ENCODE data around the gene LHX8.
"Not testable (repeated sequence)": the region's sequence is repeated elsewhere in the genome, so short reads cannot be mapped to it uniquely, and the experiment has no call there.

LHX8 gene

GRCh38 chr1:75099581-75099980, 34.6 kb upstream of the LHX8 start:
- Histone ChIP-seq H3K79me1 (ENCODE audit: low read length) (no peaks in the 10 kb centered on the region), H2BK5ac (ENCODE audit: low read length) (no peak overlapping the region), H4K5ac (ENCODE audit: low read length) (no peak overlapping the region), H2BK120ac (ENCODE audit: low read depth, low read length) (no peak overlapping the region), H3K79me2 (ENCODE audit: control insufficient read depth, insufficient read depth, low read length) (no peaks in the 10 kb centered on the region), H3K27me3 (ENCODE audit: insufficient read depth, low read length, poor library complexity) (no peaks in the 10 kb centered on the region), H3K18ac (ENCODE audit: low read length) (no peak overlapping the region), H3K4me3 (ENCODE audit: low read length) (no peak overlapping the region), H3K23ac (ENCODE audit: low read length) (no peak overlapping the region), H2AK5ac (ENCODE audit: low read length) (no peak overlapping the region), H4K8ac (ENCODE audit: low read depth, low read length) (no peak overlapping the region), H3K27ac (ENCODE audit: low read depth, low read length) (no peak overlapping the region), H3K56ac (ENCODE audit: low read length) (no peak overlapping the region), H3K4ac (ENCODE audit: low read depth, low read length) (no peak overlapping the region), H2BK15ac (replicated peaks; ENCODE audit: low read depth) (no peak overlapping the region), H3K4me2 (ENCODE audit: low read length) (no peak overlapping the region), H3K4me1 (ENCODE audit: control insufficient read depth, low read depth, low read length) (no peaks in the 10 kb centered on the region), H3K9ac (ENCODE audit: low read length) (no peak overlapping the region), H3K36me3 (ENCODE audit: control insufficient read depth, insufficient read depth, low read length) (no peaks in the 10 kb centered on the region)
- no peak for DNase-seq
- WGBS (ENCODE audit: extremely low coverage, insufficient coverage, low lambda C conversion rate) = no CpG with 5 or more reads among the region's 2 CpGs

- Histone ChIP-seq H2BK5ac (ENCODE audit: low read length) (no peak overlapping the region), H4K8ac (ENCODE audit: low read depth, low read length) (no peak overlapping the region), H4K5ac (ENCODE audit: low read length) (no peak overlapping the region), H3K4me1 (ENCODE audit: control insufficient read depth, low read depth, low read length) (no peaks in the 10 kb centered on the region), H3K4me3 (ENCODE audit: low read length) (no peak overlapping the region), H2BK120ac (ENCODE audit: low read depth, low read length) (no peak overlapping the region), H3K79me1 (ENCODE audit: low read length) (no peaks in the 10 kb centered on the region), H3K4me2 (ENCODE audit: low read length) (no peak overlapping the region), H3K79me2 (ENCODE audit: control insufficient read depth, insufficient read depth, low read length) (no peaks in the 10 kb centered on the region), H3K27me3 (ENCODE audit: insufficient read depth, low read length, poor library complexity) (no peaks in the 10 kb centered on the region), H3K36me3 (ENCODE audit: control insufficient read depth, insufficient read depth, low read length) (no peaks in the 10 kb centered on the region), H3K23ac (ENCODE audit: low read length) (no peak overlapping the region), H3K9ac (ENCODE audit: low read length) (no peak overlapping the region), H3K56ac (ENCODE audit: low read length) (no peak overlapping the region), H2AK5ac (ENCODE audit: low read length) (no peak overlapping the region), H2BK15ac (replicated peaks; ENCODE audit: low read depth) (no peak overlapping the region), H3K27ac (ENCODE audit: low read depth, low read length) (no peak overlapping the region), H3K18ac (ENCODE audit: low read length) (no peak overlapping the region), H3K4ac (ENCODE audit: low read depth, low read length) (peak overlapping the region; percentile 31)
- WGBS (ENCODE audit: extremely low coverage, insufficient coverage, low lambda C conversion rate) = no CpG with 5 or more reads among the region's 10 CpGs
- DNase-seq = no peak
These were observed 33.6 kb upstream of the LHX8 start for GRCh38 chr1:75100481-75101092.

GRCh38 chr1:75112362-75112951, 21.7 kb upstream of the LHX8 start:
- H3K79me1 ChIP-seq (ENCODE audit: low read length); H2BK120ac ChIP-seq (ENCODE audit: low read depth, low read length); H3K9ac ChIP-seq (ENCODE audit: low read length); H3K56ac ChIP-seq (ENCODE audit: low read length); H4K8ac ChIP-seq (ENCODE audit: low read depth, low read length); H2BK15ac ChIP-seq (replicated peaks; ENCODE audit: low read depth); H3K4me3 ChIP-seq (ENCODE audit: low read length); H3K36me3 ChIP-seq (ENCODE audit: control insufficient read depth, insufficient read depth, low read length); H3K4me1 ChIP-seq (ENCODE audit: control insufficient read depth, low read depth, low read length); H3K4me2 ChIP-seq (ENCODE audit: low read length); H2AK5ac ChIP-seq (ENCODE audit: low read length); H3K27me3 ChIP-seq (ENCODE audit: insufficient read depth, low read length, poor library complexity); DNase-seq; H3K18ac ChIP-seq (ENCODE audit: low read length); H3K4ac ChIP-seq (ENCODE audit: low read depth, low read length); H4K5ac ChIP-seq (ENCODE audit: low read length); H3K23ac ChIP-seq (ENCODE audit: low read length); H3K27ac ChIP-seq (ENCODE audit: low read depth, low read length); H3K79me2 ChIP-seq (ENCODE audit: control insufficient read depth, insufficient read depth, low read length); H2BK5ac ChIP-seq (ENCODE audit: low read length): not testable (repeated sequence)
- WGBS (ENCODE audit: extremely low coverage, insufficient coverage, low lambda C conversion rate) = no CpG with 5 or more reads among the region's 26 CpGs

DNA sequence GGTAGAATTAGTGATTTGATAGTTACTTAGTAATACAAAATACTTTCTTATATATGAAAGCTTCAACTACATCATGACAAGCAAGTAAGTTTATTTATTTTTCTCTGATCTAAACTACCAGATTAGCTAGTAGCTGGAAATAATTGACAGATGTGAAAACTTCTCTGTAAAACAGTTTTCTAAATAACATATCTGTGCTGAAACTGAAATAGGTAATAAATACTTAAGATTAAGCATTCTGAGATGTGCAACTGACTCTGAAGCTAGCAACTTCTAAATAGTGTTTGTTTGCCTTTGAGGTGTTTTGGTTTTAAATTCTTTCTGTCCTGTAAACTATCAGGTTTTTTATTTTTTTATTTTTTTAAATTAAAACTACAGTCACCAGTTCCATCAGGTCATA, 18.5 kb upstream of the LHX8 start:
- Histone ChIP-seq H3K27me3 (ENCODE audit: insufficient read depth, low read length, poor library complexity) (no peaks in the 10 kb centered on the region), H3K9ac (ENCODE audit: low read length) (no peak overlapping the region), H2AK5ac (ENCODE audit: low read length) (no peak overlapping the region), H3K4me1 (ENCODE audit: control insufficient read depth, low read depth, low read length) (no peaks in the 10 kb centered on the region), H3K36me3 (ENCODE audit: control insufficient read depth, insufficient read depth, low read length) (no peaks in the 10 kb centered on the region), H3K4ac (ENCODE audit: low read depth, low read length) (no peak overlapping the region), H2BK120ac (ENCODE audit: low read depth, low read length) (no peak overlapping the region), H3K4me3 (ENCODE audit: low read length) (no peak overlapping the region), H3K79me1 (ENCODE audit: low read length) (no peaks in the 10 kb centered on the region), H3K27ac (ENCODE audit: low read depth, low read length) (no peak overlapping the region), H3K4me2 (ENCODE audit: low read length) (no peak overlapping the region), H3K18ac (ENCODE audit: low read length) (no peak overlapping the region), H3K79me2 (ENCODE audit: control insufficient read depth, insufficient read depth, low read length) (no peaks in the 10 kb centered on the region), H2BK5ac (ENCODE audit: low read length) (no peak overlapping the region), H4K5ac (ENCODE audit: low read length) (no peak overlapping the region), H3K23ac (ENCODE audit: low read length) (no peak overlapping the region), H2BK15ac (replicated peaks; ENCODE audit: low read depth) (no peak overlapping the region), H4K8ac (ENCODE audit: low read depth, low read length) (no peak overlapping the region), H3K56ac (ENCODE audit: low read length) (no peak overlapping the region)
- no peak for DNase-seq

DNA sequence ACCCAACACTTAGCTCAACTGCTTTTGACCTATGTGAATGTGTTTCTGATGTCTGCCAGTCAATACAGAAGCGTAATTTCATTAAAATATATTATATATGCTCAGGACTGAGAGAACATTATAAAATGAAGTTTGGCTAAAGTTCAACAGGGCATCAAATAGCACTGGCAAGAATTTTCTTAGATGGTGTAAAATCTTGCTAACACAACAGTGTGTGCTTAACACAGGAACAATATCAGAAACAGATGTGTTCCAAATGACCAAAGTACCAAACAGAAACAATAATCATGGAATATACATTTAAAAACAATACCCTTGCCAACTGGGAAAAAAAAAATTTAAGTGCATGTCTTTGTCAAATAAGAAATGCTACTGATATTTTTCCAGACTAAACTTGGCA, 10.4 kb upstream of the LHX8 start:
- H3K23ac ChIP-seq (ENCODE audit: low read length) = no peak overlapping the region
- no peak overlapping the region for H2BK120ac ChIP-seq (ENCODE audit: low read depth, low read length)
- no peak overlapping the region for H3K4me2 ChIP-seq (ENCODE audit: low read length)
- no peak overlapping the region for H4K5ac ChIP-seq (ENCODE audit: low read length)
- H3K4me3 ChIP-seq (ENCODE audit: low read length) = no peak overlapping the region
- no peak overlapping the region for H3K9ac ChIP-seq (ENCODE audit: low read length)
- no peak overlapping the region for H2BK15ac ChIP-seq (replicated peaks; ENCODE audit: low read depth)
- H3K18ac ChIP-seq (ENCODE audit: low read length) = no peak overlapping the region
- H3K79me1 ChIP-seq (ENCODE audit: low read length) = no peaks in the 10 kb centered on the region
- H2AK5ac ChIP-seq (ENCODE audit: low read length) = no peak overlapping the region
- H3K4ac ChIP-seq (ENCODE audit: low read depth, low read length) = no peak overlapping the region
- H3K36me3 ChIP-seq (ENCODE audit: control insufficient read depth, insufficient read depth, low read length) = no peaks in the 10 kb centered on the region
- H3K27ac ChIP-seq (ENCODE audit: low read depth, low read length) = no peak overlapping the region
- no peaks in the 10 kb centered on the region for H3K4me1 ChIP-seq (ENCODE audit: control insufficient read depth, low read depth, low read length)
- H3K79me2 ChIP-seq (ENCODE audit: control insufficient read depth, insufficient read depth, low read length) = no peaks in the 10 kb centered on the region
- H3K56ac ChIP-seq (ENCODE audit: low read length) = no peak overlapping the region
- no peak for DNase-seq
- H3K27me3 ChIP-seq (ENCODE audit: insufficient read depth, low read length, poor library complexity) = peaks cover 12% of the 10 kb centered on the region
- no peak overlapping the region for H2BK5ac ChIP-seq (ENCODE audit: low read length)
- no peak overlapping the region for H4K8ac ChIP-seq (ENCODE audit: low read depth, low read length)
- no CpG with 5 or more reads among the region's 1 CpG for WGBS (ENCODE audit: extremely low coverage, insufficient coverage, low lambda C conversion rate)

DNA sequence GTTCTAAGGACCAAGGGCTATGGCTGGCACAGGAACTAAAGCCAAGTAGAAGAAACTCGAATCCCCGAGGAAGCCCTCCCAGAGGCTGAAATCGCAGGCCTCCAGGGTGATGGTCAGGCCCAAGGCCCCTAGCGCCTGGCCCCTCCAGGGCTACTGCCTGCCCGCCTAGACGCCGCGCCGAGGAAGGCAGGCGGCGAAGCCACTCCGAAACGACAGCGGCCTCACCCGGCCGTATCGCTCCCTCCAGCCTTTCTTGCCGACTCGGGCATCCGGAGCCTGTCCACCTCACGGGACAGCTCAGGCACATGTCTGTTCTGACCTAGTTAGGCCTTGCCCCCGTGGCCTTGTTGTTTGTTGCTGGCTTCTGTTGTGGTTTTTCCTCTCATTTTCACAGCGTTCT, 9.7 kb upstream of the LHX8 start:
- Histone ChIP-seq H3K4me1 (ENCODE audit: control insufficient read depth, low read depth, low read length) (no peaks in the 10 kb centered on the region), H2BK5ac (ENCODE audit: low read length) (no peak overlapping the region), H3K18ac (ENCODE audit: low read length) (no peak overlapping the region), H3K56ac (ENCODE audit: low read length) (no peak overlapping the region), H2BK15ac (replicated peaks; ENCODE audit: low read depth) (no peak overlapping the region), H4K8ac (ENCODE audit: low read depth, low read length) (no peak overlapping the region), H2AK5ac (ENCODE audit: low read length) (no peak overlapping the region), H3K27me3 (ENCODE audit: insufficient read depth, low read length, poor library complexity) (peaks cover 18% of the 10 kb centered on the region), H3K36me3 (ENCODE audit: control insufficient read depth, insufficient read depth, low read length) (no peaks in the 10 kb centered on the region), H4K5ac (ENCODE audit: low read length) (no peak overlapping the region), H3K23ac (ENCODE audit: low read length) (no peak overlapping the region), H3K4ac (ENCODE audit: low read depth, low read length) (no peak overlapping the region), H3K27ac (ENCODE audit: low read depth, low read length) (no peak overlapping the region), H3K79me2 (ENCODE audit: control insufficient read depth, insufficient read depth, low read length) (no peaks in the 10 kb centered on the region), H2BK120ac (ENCODE audit: low read depth, low read length) (no peak overlapping the region), H3K4me3 (ENCODE audit: low read length) (no peak overlapping the region), H3K4me2 (ENCODE audit: low read length) (no peak overlapping the region), H3K9ac (ENCODE audit: low read length) (no peak overlapping the region), H3K79me1 (ENCODE audit: low read length) (no peaks in the 10 kb centered on the region)
- no CpG with 5 or more reads among the region's 23 CpGs for WGBS (ENCODE audit: extremely low coverage, insufficient coverage, low lambda C conversion rate)
- peak; percentile 11 for DNase-seq
